ENCODE measurements around the gene CEMIP. TPM values are rescaled to one million over a fixed set of nuclear protein-coding genes. Genes with fewer than 3 reads are reported as not detected.

Gene CEMIP
- total and polyA plus RNA-seq, 10 of the 15 experiments (the other 5 are each of a cell fraction or from before 2014, with no cell fraction given) = 0.01 to 0.44 (median 0.16) TPM; not detected in 6

DNA sequence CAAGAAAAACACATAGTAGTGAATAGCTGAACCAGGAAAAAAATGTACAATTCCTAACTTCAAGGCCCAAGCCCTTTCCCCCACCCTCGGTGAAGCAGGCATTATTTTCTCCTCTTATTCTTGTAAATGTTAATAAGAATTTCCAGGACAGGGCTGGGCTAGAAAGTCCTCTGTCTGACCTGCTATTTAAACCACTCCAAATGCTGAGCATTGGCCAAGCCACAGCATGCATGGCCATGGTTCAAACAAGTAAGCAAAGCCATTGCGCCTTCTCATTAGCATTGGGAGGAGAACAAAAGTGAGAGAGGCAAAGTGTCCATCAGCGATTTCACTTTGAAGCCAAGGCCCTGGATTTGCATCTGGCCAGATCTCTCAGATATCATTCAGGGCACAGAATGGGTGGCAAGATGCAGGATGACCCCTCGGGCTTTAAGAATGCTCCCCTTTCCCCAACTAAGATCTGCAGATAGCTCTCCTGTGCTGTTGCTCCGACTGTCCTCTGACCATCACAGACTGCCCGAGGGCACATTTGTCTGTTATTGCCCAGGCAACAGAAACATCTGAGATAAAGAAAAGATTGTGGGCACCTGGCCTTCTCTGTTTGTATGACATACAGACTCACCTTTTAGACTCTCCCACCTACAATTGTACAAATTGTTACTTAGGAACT, 46.3 kb downstream of the CEMIP start (continued):
- TF ChIP-seq NFYB (IDR thresholded peaks at IDR 0.05; ENCODE audit: insufficient read depth, low read depth, low read length) (no peak), SUZ12 (IDR thresholded peaks at IDR 0.05; ENCODE audit: unreplicated experiment) (no peak)
- TF ChIP-seq, protein P1, sequence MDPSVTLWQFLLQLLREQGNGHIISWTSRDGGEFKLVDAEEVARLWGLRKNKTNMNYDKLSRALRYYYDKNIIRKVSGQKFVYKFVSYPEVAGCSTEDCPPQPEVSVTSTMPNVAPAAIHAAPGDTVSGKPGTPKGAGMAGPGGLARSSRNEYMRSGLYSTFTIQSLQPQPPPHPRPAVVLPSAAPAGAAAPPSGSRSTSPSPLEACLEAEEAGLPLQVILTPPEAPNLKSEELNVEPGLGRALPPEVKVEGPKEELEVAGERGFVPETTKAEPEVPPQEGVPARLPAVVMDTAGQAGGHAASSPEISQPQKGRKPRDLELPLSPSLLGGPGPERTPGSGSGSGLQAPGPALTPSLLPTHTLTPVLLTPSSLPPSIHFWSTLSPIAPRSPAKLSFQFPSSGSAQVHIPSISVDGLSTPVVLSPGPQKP (IDR thresholded peaks at IDR 0.05; ENCODE audit: low read depth, low read length) = no peak

DNA sequence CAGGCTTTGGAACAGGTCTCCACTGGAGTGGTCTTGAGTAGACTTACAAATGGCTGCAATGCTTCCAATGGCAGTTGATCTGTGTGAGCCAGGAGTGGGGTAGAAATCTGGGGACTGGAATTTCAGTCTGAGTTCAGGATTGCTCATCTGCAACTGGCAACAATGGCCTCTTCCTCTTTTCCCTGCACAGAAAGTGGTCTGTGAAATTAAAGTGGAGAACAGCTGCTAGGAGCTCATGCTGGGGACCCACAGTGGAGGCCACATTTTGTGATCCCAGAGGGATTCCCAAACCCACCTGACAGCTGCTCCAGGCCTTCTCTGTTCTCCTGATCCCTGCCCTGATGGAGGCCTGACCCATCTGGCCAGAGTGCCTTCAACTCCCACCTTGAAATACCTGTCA, 49.6 kb downstream of the CEMIP start:
- ChIA-PET SMC1A (ENCODE audit: uncharacterized antibody, unreplicated experiment) (no interaction called here), POLR2A (no interaction called here), CTCF (no interaction called here), RAD21 (ENCODE audit: unreplicated experiment) (no interaction called here)
- in situ Hi-C loops (cut with MboI) (no loop called here), intact Hi-C loops (cut with micrococcal nuclease; ENCODE audit: unreplicated experiment) (no loop called here)
- FAIRE-seq (no peak), DNase-seq (ENCODE audit: low read depth, low spot score) (no peak), ATAC-seq (no peak)
- no peak for TF ChIP-seq SUZ12 (IDR thresholded peaks at IDR 0.05; ENCODE audit: unreplicated experiment)
- peak; percentile 35; the same call in 1 of the 2 replicates for TF ChIP-seq SPI1 (IDR thresholded peaks at IDR 0.05; ENCODE audit: borderline replicate concordance, insufficient read depth, low read depth, low read length)
- Histone ChIP-seq H3K4me1 (ENCODE audit: control insufficient read depth, insufficient read depth, low read length) (no peaks in the 10 kb centered on the region), H2AFZ (ENCODE audit: control insufficient read depth, low read depth, low read length) (no peak overlapping the region), H3K27ac (ENCODE audit: control insufficient read depth, insufficient read depth) (no peak overlapping the region), H3K4me3 (no peak overlapping the region), H4K20me1 (ENCODE audit: control insufficient read depth, insufficient read depth) (no peaks in the 10 kb centered on the region), H3K27me3 (replicated peaks in 1 of 2; ENCODE audit: control insufficient read depth in 2 of 2, insufficient read depth in 2 of 2, low read length in 1 of 2) (no peaks in the 10 kb centered on the region), H3K36me3 (ENCODE audit: control insufficient read depth in 2 of 2, insufficient read depth in 2 of 2, low read length in 1 of 2) (no peaks in the 10 kb centered on the region), H3K4me2 (ENCODE audit: control insufficient read depth, insufficient read depth) (no peak overlapping the region), H3K9me3 (replicated peaks; ENCODE audit: control insufficient read depth, insufficient read depth, low read length) (no peaks in the 10 kb centered on the region), H3K9ac (ENCODE audit: control insufficient read depth, insufficient read depth, low read length) (no peak overlapping the region), H3K79me2 (ENCODE audit: control insufficient read depth, insufficient read depth, low read length) (no peaks in the 10 kb centered on the region)
- no TSS peak for BruUV-seq (replicated peaks)

Measured in GM12878 (cell line).